HG03442 (cell line): ENCODE results near the gene PHF13.
"Not testable (repeated sequence)": the region's sequence is repeated elsewhere in the genome, so short reads cannot be mapped to it uniquely, and the experiment has no call there.

Experiments used
- ATAC-seq: cut with Tn5 transposase; IDR thresholded peaks from one replicate; pipeline ENCODE4 v1.9.1; 2021; ENCODE audit warnings: mild to moderate bottlenecking, moderate library complexity; ENCODE audit not compliant: unreplicated experiment

PHF13 gene

DNA sequence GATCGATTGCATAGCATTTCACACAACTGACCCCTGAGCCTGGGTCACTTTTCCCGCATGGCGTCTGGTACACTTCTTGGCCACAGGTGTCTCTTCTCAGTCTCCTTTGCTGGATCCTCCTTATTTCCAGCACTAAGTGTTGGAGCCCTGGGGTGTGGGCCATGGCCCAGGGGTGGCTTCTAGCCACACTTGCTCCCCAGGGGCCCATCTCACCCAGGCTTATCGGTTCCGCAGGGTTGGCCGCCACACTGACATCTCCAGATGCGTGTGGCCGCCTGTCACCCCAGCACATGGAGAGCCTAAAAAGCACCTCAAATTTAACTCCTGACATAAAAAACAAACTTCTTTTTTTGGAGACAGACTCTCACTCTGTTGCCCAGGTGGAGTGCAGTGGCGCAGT is 13.5 kb downstream of the PHF13 start:
- ATAC-seq, result no peak

DNA sequence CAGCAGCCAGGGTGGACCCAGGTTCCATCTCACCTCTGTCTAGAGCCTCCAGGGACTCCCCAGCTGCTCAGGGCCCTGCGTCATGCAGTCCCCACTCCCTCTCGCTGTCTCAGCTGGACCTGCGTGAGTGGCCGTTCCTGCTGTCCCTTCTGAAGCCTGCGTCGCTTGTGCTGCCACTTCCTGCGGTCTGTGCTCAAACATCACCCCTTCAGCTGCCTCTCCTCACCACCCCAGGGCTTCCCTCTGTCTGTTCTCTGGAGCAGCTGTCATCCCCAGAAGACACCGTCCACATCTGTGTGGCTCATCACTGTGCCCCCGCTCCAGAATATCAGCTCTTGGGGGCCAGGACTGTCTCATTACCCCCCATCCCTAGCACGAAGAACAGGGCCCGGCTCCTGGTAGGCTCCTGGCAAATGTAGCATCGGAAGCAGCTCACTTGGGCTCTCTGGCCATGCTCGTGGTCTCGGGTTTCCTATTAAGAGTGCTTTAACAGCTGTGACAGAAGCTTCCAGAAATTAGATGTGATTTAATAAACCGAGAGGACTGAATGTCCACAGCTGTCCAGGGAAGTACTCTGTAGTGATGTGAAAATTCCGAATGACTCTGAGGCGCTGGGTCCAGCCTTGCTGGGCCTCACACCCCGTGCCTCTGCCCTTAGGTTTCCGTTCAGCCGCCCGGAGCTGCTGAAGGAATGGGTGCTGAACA is 14.5 kb downstream of the PHF13 start:
- no peak for ATAC-seq

- ATAC-seq, result no peak
These were observed 15.5 kb downstream of the PHF13 start for GRCh38 chr1:6628971-6629479.

DNA sequence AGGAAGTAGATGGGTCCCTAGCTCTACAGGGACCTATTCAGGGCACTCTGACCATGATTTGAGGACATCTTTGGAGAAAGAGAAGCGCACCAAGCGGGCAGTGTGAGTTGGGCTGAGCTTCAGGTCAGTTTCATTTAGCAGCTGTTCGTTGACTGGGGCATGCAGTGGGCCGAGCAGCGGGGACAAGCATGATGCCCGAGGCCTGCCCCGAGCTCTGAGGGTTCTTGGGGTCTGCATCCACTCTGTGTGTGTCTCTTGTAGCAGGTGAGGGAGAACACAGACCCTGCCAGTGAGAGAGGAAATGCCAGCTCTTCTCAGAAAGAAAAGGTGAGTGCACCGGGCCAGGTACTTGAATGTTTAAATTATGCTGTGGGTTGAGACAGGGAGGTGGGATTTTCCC is 16.5 kb downstream of the PHF13 start:
- no peak for ATAC-seq

DNA sequence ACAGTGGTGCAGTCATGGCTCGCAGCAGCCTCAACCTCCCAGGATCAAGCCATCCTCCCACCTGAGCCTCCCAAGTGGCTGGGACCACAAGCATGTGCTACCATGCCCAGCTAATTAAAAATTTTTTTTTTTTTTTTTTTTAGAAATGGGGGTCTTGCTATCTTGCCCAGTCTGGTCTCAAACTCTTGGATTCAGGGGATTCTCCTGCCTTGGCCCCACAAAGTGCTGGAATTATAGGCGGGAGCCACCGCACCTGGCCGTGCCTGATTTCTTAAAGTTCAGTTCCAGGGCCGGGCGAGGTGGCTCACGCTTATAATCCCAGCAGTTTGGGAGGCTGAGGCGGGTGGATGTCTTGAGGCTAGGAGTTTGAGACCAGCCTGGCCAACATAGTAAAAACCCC is 17.5 kb downstream of the PHF13 start:
- ATAC-seq, result no peak

- ATAC-seq, result no peak
These were observed 19.3 kb downstream of the PHF13 start for GRCh38 chr1:6632588-6633514.

DNA sequence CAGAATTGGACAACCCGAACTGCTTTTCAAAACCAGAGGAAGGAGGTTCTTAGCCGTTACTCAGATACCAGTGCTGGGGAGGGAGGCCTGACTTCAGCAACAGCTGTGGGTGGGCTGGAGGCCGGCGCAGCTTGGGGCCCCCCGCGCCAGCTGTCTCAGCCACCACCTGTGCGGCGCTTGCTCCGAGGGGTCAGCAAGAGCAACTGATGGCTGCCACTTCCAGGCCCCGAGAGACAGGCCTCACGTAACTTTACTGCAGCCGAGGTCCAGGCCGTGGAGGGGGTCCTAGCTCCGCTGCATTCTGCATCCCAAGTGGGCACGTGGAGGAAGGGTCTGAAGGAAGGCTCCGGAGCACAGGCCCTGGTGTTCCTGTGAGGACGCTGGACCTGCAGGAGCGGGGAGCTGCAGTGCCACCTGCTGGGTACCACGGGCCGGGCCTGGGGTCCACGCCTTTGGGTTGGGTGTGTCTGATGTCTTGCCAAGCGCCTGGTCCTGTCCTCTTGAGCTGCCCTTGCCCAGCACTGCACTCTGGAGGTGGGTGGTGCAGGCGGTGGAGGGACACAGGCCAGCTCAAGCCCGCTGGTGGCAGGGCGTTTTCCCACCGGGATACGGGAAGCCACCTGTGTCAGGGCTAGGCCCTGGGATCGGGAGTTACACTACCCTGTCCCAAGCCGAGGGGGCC is 21.0 kb downstream of the PHF13 start:
- no peak for ATAC-seq

GRCh38 chr1:6635161-6635909 is 21.8 kb downstream of the PHF13 start:
- no peak for ATAC-seq

DNA sequence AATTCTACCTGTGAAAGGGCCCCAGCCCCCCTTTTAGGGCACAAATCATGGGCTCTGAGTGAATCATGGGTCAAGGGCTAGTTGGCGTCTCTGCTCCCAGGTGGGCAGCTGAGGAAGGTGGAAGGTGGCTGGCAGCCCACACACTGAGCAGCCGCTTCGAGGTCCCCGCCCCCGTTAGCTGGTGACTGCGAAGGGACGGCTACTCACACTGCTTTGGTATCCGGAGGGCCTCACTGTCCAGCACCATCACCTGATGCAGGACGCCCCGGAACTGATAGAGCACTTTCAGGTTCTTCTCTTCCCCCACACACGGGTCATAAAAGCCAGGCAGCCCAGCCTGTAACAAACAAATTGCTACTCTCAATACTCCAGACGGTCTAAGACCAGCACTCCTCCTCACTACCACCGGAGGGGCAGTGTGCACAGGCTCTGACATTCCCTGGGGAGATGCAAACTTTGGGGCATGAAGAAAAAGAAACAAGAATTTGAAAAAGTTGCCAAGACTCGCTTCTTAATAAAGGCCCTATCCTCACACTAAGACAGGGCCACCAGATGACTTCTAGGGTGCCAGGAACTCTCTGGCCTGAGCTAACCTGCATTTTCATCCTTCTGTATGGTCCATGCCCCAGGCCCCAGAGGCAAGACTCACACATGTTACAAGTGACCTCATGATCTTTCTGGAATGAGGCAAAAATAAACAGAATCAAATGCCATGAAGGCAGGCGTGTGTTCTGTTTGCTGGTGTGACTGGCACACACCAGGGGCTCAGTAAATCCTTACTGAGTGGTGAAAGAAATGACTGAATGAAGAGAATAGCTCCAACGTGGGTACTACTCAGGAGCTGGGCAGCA is 22.6 kb downstream of the PHF13 start:
- no peak for ATAC-seq

DNA sequence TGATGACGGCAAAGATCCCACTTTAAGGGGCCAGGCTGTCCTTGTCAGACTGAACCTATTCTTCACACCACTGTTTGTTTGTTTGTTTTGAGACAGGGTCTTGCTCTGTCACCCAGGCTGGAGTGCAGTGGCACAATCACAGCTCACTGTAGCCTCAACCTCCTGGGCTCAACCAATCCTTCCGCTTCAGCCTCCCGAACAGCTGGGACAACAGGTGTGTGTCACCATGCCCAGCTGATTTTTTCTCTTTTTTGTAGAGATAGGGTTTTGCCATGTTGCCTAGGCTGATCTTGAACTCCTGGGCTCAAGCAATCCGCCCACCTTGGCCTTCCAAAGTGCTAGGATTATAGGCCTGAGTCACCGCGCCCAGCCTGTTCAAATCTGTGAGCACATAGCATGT is 23.2 kb downstream of the PHF13 start:
- not testable (repeated sequence) for ATAC-seq

DNA sequence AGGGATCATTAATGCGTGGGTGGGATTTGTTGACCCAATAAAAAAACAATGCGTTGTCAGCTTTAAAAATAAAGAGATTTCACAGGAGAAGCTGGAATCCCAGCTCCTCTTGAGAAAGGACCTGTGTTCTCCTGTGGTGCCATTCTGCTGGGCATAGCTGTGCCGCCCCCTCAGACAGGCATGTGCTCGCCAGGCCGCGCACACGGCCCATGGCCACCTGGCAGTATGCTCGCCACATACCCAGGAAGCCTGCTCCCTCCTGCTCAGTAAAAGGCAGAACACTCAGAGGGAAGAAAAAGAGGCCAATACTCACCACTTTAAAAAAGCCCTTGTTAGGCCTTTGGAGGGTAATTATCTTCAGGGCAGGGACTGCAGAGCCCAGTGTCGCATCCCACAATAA is 24.2 kb downstream of the PHF13 start:
- no peak for ATAC-seq

DNA sequence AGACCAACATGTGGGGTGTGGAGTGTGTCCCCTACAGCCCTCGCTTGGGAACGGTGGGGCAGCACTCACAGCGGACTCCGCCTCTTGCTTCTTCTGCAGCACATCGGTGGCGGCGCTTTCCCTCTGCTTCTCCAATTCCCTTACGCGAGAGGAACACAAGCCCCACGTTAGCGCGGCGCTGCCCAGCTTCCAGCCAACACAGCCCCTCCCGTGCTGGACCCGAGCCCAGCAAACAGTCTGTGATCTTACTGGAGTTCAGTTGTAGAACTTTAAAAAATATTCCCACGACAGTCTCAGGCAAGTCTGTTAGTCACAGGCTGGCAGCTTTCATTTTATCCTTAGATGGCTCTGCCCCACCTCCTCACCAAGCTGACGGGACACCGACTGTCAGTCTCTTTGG is 24.7 kb downstream of the PHF13 start:
- no peak for ATAC-seq

GRCh38 chr1:6640867-6641266 is 27.3 kb downstream of the PHF13 start:
- ATAC-seq, result not testable (repeated sequence)

GRCh38 chr1:6645018-6645417 is 31.5 kb downstream of the PHF13 start:
- ATAC-seq, result no peak

DNA sequence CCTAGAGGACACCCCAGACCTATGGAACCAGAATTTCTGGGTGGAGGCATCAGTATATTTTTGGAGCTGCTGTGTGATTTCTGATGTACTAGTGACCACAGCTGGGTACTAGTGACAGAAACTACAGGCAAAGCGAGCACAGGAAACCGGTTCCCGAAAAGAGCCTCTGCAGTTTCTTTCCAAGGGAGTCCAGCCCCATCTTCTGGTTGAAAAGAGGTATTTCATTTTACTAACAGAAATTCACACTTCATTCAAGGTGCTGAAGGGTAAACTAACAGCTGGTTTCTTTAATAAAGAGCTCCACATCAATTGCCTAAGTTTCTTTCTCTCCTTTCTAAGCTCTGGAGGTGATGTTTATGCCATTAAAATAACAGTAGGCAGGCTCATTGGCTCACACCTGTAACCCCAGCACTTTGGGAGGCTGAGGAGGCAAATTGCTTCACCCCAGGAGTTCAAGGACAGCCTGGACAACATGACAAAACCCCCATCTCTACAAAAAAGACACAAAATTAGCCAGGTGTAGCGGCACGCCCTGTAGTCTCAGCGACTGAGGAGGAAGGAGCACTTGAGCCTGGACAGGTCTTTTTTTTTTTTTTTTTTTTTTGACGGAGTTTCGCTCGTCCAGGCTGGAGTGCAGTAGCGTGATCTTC is 33.1 kb downstream of the PHF13 start:
- ATAC-seq, result no peak

GRCh38 chr1:6648556-6648955 is 35.0 kb downstream of the PHF13 start:
- ATAC-seq, result no peak

- no peak for ATAC-seq
These were observed 38.4 kb downstream of the PHF13 start for GRCh38 chr1:6651909-6652308.

DNA sequence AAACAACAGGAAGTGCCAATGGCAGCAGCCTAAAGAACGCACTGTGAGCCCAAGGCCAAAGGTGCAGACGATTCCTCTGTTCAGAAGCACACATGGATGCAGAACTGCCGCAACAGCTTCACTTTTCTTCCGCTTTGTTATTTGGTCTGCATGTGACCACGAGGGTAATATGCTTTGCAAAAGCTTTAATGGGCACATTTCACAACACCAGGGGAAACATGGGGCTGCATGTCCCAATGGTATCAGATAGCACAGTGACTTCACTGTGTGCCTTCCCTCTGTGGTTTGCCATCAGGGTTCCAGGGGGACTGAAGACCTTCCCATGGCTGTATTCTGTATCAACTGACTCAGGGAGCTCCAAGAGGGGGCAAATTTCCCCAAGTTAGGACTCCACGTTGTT is 39.5 kb downstream of the PHF13 start:
- ATAC-seq, result no peak
